Adipocyte (in vitro differentiated cells): ENCODE data around the gene CHKB.

Experiments used
- DNase-seq: peaks from one replicate; pipeline ENCODE4 v3.0.0-alpha.2; 2015; ENCODE audit warnings: low read depth
- H3K27me3 ChIP-seq: replicated peaks from 2 replicates; pipeline ENCODE4 v1.7.0; 2013; ENCODE audit warnings: mild to moderate bottlenecking, low read length, moderate library complexity; ENCODE audit not compliant: control insufficient read depth, insufficient read depth
- H3K36me3 ChIP-seq: 2 replicates; pipeline ENCODE4 v1.7.0; 2013; ENCODE audit warnings: low read length, mild to moderate bottlenecking, moderate library complexity; ENCODE audit not compliant: control insufficient read depth, insufficient read depth, severe bottlenecking
- H3K4me1 ChIP-seq: 2 replicates; pipeline ENCODE4 v1.7.0; 2013; ENCODE audit warnings: mild to moderate bottlenecking, low read length, moderate library complexity; ENCODE audit not compliant: control insufficient read depth, insufficient read depth
- H3K4me3 ChIP-seq: 2 replicates; pipeline ENCODE4 v1.7.0; 2013; ENCODE audit warnings: mild to moderate bottlenecking, low read length, moderate library complexity
- H3K9ac ChIP-seq: 2 replicates; pipeline ENCODE4 v1.7.0; 2013; ENCODE audit warnings: mild to moderate bottlenecking, low read length, moderate library complexity
- H3K9me3 ChIP-seq: 2 replicates; pipeline ENCODE4 v1.7.0; 2013; ENCODE audit warnings: mild to moderate bottlenecking, low read length, moderate library complexity; ENCODE audit not compliant: control insufficient read depth

CHKB gene

GRCh38 chr22:50576806-50577696, 5.6 kb downstream of the CHKB start:
- no peaks in the 10 kb centered on the region for H3K27me3 ChIP-seq
- H3K36me3 ChIP-seq, result peaks cover 2% of the 10 kb centered on the region
- DNase-seq, result no peak
- no peaks in the 10 kb centered on the region for H3K9me3 ChIP-seq
- peaks cover 29% of the 10 kb centered on the region for H3K4me1 ChIP-seq
- H3K9ac ChIP-seq, result no peak overlapping the region
- H3K4me3 ChIP-seq, result peak overlapping the region; percentile 8

GRCh38 chr22:50576070-50576469, 6.6 kb downstream of the CHKB start:
- DNase-seq, result peak; percentile 9
- H3K36me3 ChIP-seq, result peaks cover 7% of the 10 kb centered on the region
- H3K9me3 ChIP-seq, result no peaks in the 10 kb centered on the region
- H3K27me3 ChIP-seq, result no peaks in the 10 kb centered on the region
- H3K9ac ChIP-seq, result no peak overlapping the region
- peaks cover 21% of the 10 kb centered on the region for H3K4me1 ChIP-seq
- no peak overlapping the region for H3K4me3 ChIP-seq

- no peak for DNase-seq
- Histone ChIP-seq H3K9ac (no peak overlapping the region), H3K27me3 (no peaks in the 10 kb centered on the region), H3K9me3 (no peaks in the 10 kb centered on the region), H3K36me3 (peaks cover 13% of the 10 kb centered on the region), H3K4me3 (no peak overlapping the region), H3K4me1 (peaks cover 21% of the 10 kb centered on the region)
Observed at GRCh38 chr22:50575426-50575941, 7.2 kb downstream of the CHKB start.

GRCh38 chr22:50574383-50574755, 8.3 kb downstream of the CHKB start:
- no peak for DNase-seq
- H3K36me3 ChIP-seq, result peaks cover 15% of the 10 kb centered on the region

GRCh38 chr22:50573491-50574382, 8.9 kb downstream of the CHKB start:
- Histone ChIP-seq H3K9me3 (no peaks in the 10 kb centered on the region), H3K4me1 (peaks cover 11% of the 10 kb centered on the region), H3K27me3 (no peaks in the 10 kb centered on the region), H3K4me3 (no peak overlapping the region), H3K9ac (no peak overlapping the region), H3K36me3 (peaks cover 16% of the 10 kb centered on the region)
- DNase-seq, result no peak

More at GRCh38 chr22:50574383-50574755, 8.3 kb downstream of the CHKB start:
- peaks cover 17% of the 10 kb centered on the region for H3K4me1 ChIP-seq
- no peak overlapping the region for H3K9ac ChIP-seq
- no peaks in the 10 kb centered on the region for H3K9me3 ChIP-seq
- no peak overlapping the region for H3K4me3 ChIP-seq
- no peaks in the 10 kb centered on the region for H3K27me3 ChIP-seq

- H3K27me3 ChIP-seq, result no peaks in the 10 kb centered on the region
- H3K4me1 ChIP-seq, result peaks cover 3% of the 10 kb centered on the region
- H3K9ac ChIP-seq, result no peak overlapping the region
- no peaks in the 10 kb centered on the region for H3K9me3 ChIP-seq
- DNase-seq, result no peak
- peaks cover 16% of the 10 kb centered on the region for H3K36me3 ChIP-seq
- no peak overlapping the region for H3K4me3 ChIP-seq
Observed at GRCh38 chr22:50572965-50573364, 9.7 kb downstream of the CHKB start.

DNA sequence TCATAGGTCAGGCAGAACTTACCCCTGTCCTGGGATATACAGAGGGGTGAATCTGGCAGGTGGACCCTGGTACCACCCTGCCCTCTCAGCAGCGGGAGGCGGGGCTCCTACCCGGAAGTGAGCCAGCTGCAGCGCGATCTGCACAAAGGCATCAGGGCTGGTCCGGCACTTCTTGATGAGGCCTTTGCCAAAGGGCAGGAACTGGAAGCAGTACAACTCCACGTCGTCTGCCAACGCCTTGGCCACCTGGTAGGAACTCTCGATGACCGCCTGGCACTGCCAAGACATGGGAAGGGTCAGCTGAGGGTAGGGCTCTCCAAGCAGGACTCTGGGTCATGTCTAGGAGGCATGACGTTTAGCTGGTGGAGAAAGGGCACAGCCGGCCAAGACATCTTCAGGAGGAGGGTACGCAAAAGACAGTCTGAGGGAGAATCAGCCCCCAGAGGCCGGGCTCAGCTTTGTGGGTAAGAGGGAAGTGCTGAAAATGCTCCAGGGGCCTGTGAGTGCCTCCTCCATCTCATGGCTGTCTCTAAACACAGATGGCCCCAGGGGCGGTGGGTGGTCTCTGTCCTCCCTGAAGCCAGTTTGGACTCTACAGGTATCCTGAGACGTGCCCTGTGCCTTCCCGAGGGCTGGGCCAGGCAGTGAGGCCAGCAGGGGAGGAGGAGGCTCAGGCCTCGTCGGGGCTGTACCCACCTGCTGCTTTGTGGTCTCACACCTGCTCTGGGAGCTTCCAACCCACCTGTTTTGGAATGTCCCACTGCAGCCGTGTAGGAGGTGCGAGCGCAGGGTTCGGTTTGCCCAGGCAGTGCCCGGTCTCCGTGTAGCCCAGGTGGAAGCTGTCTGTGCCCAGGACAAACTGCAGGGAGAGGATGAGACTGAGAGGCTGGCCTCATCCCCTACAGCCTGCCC, 11.1 kb downstream of the CHKB start:
- Histone ChIP-seq H3K27me3 (no peaks in the 10 kb centered on the region), H3K9me3 (no peaks in the 10 kb centered on the region), H3K4me3 (no peak overlapping the region), H3K9ac (no peak overlapping the region), H3K36me3 (peaks cover 16% of the 10 kb centered on the region), H3K4me1 (no peaks in the 10 kb centered on the region)
- no peak for DNase-seq

DNA sequence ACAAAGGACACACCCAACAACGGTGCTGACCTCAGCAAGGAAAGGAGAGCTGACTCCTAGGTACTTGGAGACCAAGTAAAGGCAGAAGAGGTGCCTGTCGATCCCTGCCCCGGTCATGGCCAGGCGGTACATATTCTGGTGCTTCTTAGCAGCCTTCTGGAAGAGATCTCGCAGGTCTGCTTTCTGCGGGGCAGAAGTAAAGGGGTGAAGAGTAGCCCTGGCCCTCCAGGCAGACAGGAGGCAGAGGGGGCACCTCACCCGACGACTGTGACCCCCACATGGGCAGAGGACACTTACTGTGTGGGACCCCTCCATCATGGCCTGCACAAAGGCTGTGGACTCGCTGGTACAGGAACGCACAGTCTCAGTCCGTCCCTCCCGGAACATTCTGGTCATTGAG, 11.8 kb downstream of the CHKB start:
- no peak overlapping the region for H3K4me3 ChIP-seq
- H3K9ac ChIP-seq, result no peak overlapping the region
- H3K27me3 ChIP-seq, result no peaks in the 10 kb centered on the region
- no peaks in the 10 kb centered on the region for H3K9me3 ChIP-seq
- H3K4me1 ChIP-seq, result no peaks in the 10 kb centered on the region
- no peak for DNase-seq
- peaks cover 16% of the 10 kb centered on the region for H3K36me3 ChIP-seq

DNA sequence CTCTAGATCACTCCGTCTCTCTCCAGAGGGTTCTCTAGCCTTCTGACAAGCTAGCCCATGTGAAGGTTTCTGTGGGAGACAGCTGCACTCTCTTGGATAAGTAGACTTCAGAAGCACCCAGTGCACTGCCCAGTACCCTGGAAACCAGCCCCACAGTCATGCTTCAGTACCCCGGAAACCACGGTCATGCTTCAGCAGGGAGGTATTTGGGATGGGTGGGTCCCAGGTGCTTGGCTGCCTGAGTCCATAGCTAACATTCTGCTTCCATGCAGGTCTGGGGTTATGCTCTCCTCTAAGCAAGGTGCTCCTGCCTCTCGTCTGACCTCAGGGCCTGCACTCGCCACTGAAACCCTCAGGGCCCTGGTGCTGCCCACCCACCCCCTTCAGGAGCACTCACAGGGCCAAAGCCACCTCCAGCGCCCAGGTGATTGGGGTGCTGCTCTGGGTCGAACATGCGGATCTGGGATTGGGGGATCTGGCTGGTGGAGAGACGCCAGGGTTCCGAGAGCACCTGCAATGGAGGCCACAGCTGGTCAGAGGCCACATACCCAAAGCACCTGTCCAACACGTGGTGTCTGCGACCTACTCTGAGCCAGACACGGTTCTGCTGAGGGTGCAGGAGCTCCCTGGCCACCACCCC, 12.6 kb downstream of the CHKB start:
- no peak overlapping the region for H3K9ac ChIP-seq
- no peak overlapping the region for H3K4me3 ChIP-seq
- H3K27me3 ChIP-seq, result no peaks in the 10 kb centered on the region
- peaks cover 16% of the 10 kb centered on the region for H3K36me3 ChIP-seq
- H3K9me3 ChIP-seq, result no peaks in the 10 kb centered on the region
- peaks cover 5% of the 10 kb centered on the region for H3K4me1 ChIP-seq
- DNase-seq, result no peak

DNA sequence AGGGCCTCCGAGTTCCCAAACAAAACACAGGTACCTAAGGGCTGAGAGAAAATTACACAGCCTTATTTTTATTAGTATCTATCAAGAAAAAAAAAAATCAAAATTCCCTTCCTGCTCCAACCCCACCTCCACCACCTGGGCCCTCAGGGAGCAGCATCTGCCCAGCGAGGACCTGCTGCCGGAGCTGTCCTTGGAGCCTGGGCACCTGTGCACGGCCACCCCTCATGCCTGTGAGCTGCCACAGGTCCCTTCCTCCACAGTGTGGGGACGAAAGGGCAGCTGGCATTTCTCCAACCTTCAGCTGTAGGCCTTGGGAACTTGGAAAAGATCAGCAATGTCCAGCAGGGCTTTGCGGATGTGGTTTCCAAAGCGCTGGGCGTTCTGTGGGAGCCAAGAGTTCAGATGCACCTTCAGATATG, 13.6 kb downstream of the CHKB start:
- Histone ChIP-seq H3K9ac (no peak overlapping the region), H3K4me1 (peaks cover 12% of the 10 kb centered on the region), H3K36me3 (peaks cover 16% of the 10 kb centered on the region), H3K4me3 (no peak overlapping the region), H3K9me3 (no peaks in the 10 kb centered on the region), H3K27me3 (no peaks in the 10 kb centered on the region)
- no peak for DNase-seq
